ENCODE data around the gene HSD17B3.

HSD17B3 gene

GRCh38 chr9:96186591-96187011 is 115.4 kb downstream of the HSD17B3 start:
- Mint-ChIP-seq H3K4me1 (no peaks in the 10 kb centered on the region), H3K36me3 (peaks cover 0 to 4% of the 10 kb centered on the region in 2 donors), H3K27me3 (peaks cover 11 to 25% of the 10 kb centered on the region in 2 donors), H3K4me3 (no peak overlapping the region), H3K9me3 (peaks cover 8 to 9% of the 10 kb centered on the region in 2 donors), H3K27ac (no peak overlapping the region)
- DNase-seq (no peak), ATAC-seq (replicated peaks) (no peak)

GRCh38 chr9:96185518-96186156 is 116.3 kb downstream of the HSD17B3 start:
- DNase-seq: no peak
- Mint-ChIP-seq H3K4me3 (no peak overlapping the region), H3K27me3 (peaks cover 11 to 25% of the 10 kb centered on the region in 2 donors), H3K36me3 (peaks cover 0 to under 1% of the 10 kb centered on the region in 2 donors), H3K9me3 (peaks cover 4 to 5% of the 10 kb centered on the region in 2 donors), H3K4me1 (no peaks in the 10 kb centered on the region), H3K27ac (no peak overlapping the region)
- ATAC-seq (replicated peaks): no peak

All from stimulated activated naive B cell treated with anti-CD40 and anti-IgM and Interleukin-4, amounts not matched to agents 10 μg/mL and 1 μg/mL and 100 μg/mL, for 72 hours (primary cell).